Stimulated activated CD8-positive, alpha-beta memory T cell treated with anti-CD3 and anti-CD28 coated beads, Interleukin-15, amount 100 ng/mL, for 1 hour (primary cell): ENCODE data around the gene UGT1A4.

Experiments used
- DNase-seq: peaks from one replicate; pipeline ENCODE4 v3.0.0-alpha.2; 2020; ENCODE audit warnings: low read depth

The UGT1A4 gene

GRCh38 chr2:233718552-233718951 is at the start of gene UGT1A4:
TSS of gene UGT1A4 (plus strand) at chr2:233718736. CDS start at chr2:233718821, 85 bp downstream.
- DNase-seq, result no peak

DNA sequence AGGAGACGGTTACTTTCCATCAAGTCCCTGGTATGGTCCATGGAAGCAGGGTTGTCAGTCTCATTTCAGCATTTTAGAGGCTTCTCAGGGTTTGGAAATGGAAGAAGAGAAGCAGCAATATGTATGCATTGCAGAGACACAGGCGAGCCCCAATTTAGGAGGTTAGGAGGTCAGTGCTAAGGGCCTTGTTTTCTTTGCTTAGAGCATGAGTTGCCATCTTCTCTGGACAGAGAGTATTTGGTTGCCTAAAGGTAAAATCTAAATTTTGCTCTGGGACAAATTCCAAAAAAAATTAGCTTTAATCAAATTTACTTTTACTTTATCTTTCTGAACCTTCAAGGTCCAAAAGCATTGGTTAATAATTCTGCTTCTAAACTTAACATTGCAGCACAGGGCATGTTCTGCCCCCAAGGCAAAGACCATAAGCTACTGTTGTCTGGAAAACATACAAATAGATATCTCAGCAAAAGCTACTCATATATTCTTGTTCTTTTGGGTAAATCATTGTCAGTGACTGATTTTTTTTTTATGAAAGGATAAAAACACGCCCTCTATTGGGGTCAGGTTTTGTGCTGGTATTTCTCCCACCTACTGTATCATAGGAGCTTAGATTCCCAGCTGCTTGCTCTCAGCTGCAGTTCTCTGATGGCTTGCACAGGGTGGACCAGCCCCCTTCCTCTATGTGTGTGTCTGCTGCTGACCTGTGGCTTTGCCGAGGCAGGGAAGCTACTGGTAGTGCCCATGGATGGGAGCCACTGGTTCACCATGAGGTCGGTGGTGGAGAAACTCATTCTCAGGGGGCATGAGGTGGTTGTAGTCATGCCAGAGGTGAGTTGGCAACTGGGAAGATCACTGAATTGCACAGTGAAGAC is 47.0 kb upstream of the UGT1A4 start, which contains the start of gene UGT1A9:
TSS of gene UGT1A9 (plus strand) at position 609 of the 872 bp plus-strand sequence. CDS start at position 646, 37 bp downstream.
- no peak for DNase-seq

GRCh38 chr2:233672886-233673285 is 45.6 kb upstream of the UGT1A4 start:
- no peak for DNase-seq

- DNase-seq, result no peak
Measured at GRCh38 chr2:233673896-233674295, 44.6 kb upstream of the UGT1A4 start.

- no peak for DNase-seq
Measured at GRCh38 chr2:233674314-233674713, 44.2 kb upstream of the UGT1A4 start.

DNA sequence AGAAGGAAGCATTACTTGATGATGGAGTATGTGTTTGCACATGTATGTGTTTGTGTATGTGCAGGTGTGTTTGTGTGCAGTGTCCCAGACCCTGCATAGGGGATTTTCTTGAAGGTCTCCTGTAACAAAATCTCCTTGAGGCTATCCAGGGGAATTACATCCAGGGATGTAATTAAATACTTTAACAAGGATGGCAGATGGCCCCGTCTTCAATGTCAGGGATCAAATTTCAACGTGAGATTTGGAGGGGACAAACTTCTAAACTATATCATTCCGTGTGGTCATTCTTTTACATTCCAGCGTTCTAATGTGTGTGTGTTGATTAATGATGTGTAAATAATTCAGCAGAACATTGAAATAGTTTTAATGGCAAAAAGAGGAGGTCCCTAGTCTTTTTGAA is 43.5 kb upstream of the UGT1A4 start:
- DNase-seq, result no peak

DNA sequence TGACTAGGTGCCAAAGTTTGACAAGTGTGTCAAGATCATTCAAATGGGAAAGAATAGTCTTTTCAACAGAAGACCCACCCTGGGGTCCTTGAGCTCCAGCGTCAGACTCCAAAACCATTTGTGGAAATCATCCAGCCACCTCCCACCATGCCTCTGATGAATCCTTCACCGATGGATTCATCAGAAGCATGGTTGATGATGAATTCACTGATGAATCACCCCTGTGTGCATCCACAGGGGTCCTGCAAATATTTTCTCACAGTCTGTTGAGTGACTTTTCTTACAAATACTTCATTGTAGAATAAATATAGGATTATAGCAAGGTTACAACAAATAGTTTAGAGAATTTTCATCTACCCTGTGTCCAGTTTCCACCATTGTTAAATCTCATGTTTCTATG is 42.5 kb upstream of the UGT1A4 start:
- DNase-seq, result no peak

DNA sequence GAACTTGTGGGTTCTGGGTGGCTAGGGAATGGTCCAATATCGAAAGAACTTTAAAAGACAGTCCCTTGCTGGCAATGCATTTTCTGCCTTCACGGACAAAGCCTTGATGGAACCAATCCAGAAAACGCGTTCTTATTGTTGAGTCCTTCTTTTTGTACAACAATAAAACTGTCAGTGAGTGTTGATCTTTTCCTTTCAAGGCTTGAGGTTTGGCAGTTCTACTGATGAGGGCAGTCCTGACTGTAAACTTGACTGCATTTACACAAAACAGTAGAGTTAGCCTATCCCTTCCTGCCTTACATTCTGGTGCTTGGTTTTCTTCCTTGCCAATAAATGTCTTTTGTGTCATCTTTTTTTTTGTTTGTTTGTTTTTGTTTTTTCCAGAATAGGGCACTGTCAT is 39.3 kb upstream of the UGT1A4 start:
- DNase-seq, result no peak

DNA sequence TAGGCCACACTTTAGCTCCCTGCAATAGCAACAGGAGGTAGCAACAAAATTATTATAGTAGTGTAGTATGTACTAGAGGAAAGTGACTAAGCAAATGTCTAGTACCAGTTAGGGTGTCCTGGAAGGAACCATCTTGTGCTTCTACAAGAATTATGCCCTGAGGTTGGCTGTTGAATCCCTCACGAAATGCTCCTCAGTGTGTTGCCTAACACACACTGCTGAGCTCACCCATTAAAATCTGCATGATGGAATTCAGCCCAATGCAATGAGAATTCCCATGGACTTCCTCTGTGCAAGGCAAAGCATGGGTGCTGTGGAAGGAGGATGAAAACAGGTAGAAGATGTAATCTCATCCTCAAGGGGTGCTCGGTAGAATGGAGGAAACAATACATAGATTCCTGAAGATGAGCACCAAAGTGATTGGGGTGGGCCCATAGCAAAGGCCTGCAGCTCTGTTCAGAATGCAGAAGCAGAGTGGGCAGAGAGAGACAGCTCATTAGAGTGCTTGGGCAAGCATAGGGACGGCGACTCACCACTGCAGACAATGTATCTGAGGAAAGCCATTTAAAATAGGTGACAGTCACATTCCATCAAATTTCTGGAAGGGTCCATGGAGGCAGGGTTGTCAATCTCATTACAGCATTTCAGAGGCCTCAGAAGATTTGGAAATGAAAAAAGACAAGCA is 38.0 kb upstream of the UGT1A4 start:
- DNase-seq, result no peak

- no peak for DNase-seq
Measured at GRCh38 chr2:233681521-233682099, 36.9 kb upstream of the UGT1A4 start, which contains the start of gene UGT1A7. TSS of gene UGT1A7 (plus strand) at chr2:233681901. CDS start at chr2:233681938, 37 bp downstream.

GRCh38 chr2:233684640-233685039 is 33.9 kb upstream of the UGT1A4 start:
- DNase-seq, result no peak

DNA sequence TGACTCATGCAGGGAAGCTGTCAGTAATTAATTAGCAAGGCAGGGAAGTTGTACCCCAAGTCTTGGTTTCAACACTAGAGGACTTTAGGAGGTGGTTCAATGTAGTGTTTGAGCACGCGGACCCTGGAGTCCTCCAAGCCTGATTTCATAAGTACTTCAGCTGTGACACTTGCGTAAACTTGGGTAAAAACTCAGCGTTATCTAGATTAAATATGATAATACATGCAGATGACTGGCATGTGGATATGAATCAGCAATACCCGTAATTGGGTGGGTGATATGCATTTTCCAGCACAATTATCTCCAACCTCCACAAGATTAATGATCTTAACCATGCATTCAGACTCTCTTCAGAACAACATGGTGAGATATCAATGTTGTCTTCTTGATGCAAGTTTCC is 31.6 kb upstream of the UGT1A4 start:
- DNase-seq, result no peak

DNA sequence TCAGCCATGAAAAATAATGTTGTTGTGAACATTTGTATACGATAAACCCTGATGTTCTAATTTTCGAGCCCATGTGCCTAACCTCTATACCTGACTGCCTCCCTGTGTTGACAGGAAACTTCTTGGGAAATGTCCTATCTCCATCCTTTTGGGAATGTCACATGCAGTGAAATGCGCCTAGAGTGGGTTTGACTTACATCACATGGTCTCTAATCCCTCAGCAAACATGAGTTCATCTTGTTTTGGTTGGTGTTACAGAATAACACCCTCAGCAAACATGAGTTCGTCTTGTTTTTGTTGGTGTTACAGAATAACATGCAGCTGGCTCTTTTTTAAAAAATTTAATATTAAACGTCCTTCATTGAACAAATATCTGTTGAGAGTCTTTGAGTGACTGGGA is 30.2 kb upstream of the UGT1A4 start:
- DNase-seq, result no peak

- no peak for DNase-seq
Measured at GRCh38 chr2:233689031-233689430, 29.5 kb upstream of the UGT1A4 start.

DNA sequence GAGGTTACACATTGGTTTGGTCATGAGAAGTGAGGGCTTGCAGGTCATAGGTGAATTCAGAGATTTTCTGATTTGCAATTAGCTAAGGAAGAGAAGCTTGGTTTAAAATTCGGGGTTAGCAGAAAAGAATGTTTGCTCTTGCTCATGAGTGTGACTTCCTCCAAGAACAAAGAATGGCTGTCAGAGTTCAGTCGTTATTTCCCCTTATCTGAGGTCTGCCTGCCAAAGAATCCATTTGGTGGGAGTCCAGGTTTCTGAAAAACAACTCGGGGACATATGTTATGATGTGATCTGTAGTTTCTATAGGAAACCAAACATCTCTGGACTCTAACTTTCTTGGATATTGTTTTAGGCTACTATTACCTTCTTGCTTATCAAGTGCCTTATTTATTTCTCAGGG is 29.0 kb upstream of the UGT1A4 start:
- DNase-seq, result no peak

DNA sequence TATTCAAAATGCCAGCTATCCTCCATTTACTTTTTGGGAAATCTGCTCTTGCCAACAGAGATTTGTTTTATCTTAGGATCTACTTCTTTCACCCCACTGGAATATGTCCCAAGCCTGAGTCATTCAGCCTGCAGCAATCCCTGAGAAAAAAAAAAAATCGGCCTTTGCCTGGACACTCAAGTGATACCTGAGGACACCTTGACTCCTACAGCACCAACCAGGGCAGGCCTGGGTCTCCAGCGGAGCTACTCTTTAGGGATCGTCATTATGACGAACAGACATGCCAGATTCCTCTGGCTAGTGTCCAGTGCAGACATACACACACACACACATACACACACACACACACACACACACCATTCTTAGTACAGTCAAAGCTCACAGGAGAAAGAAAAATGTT is 28.1 kb upstream of the UGT1A4 start:
- no peak for DNase-seq

GRCh38 chr2:233691443-233692433 is 26.8 kb upstream of the UGT1A4 start:
- no peak for DNase-seq

DNA sequence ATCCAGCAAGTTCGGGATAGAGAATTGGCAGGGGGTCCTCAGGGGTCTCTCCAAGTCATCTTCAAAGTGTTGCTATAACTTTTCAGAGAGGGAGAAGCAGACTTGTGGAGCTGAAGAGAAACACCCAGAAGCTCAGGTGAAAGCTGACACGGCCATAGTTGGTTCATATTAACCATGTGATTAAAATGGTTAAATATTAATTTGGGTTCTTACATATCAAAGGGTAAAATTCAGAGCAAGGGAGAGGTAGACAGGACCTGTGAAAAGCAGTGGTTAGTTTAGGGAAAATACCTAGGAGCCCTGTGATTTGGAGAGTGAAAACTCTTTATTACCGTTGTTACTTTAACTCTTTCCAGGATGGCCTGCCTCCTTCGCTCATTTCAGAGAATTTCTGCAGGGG is 25.9 kb upstream of the UGT1A4 start, which contains the start of gene UGT1A6:
TSS of gene UGT1A6 (plus strand) at position 243 of the 400 bp plus-strand sequence. CDS start at position 358, 115 bp downstream.
- DNase-seq, result no peak

- DNase-seq, result no peak
Measured at GRCh38 chr2:233693963-233694362, 24.6 kb upstream of the UGT1A4 start.

DNA sequence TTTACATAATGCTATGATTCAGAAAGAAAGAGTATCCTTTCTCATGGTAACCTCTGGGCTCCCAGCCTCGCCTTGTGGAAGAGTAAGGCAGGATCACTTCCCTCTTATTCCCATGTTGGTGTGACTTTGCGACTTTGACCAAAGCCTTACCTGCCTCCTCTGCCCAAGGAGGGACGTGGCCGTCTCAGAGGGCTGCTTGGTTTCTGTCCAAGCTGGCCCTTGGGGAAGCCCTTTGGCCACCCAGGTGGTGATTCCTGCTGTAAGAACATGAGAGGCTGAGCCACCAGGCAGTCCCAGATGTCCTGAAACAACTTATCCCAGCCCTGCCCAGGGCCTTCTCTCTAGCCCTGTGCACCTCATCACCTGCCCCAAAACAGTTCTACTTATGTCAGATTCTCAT is 19.8 kb upstream of the UGT1A4 start:
- no peak for DNase-seq

DNA sequence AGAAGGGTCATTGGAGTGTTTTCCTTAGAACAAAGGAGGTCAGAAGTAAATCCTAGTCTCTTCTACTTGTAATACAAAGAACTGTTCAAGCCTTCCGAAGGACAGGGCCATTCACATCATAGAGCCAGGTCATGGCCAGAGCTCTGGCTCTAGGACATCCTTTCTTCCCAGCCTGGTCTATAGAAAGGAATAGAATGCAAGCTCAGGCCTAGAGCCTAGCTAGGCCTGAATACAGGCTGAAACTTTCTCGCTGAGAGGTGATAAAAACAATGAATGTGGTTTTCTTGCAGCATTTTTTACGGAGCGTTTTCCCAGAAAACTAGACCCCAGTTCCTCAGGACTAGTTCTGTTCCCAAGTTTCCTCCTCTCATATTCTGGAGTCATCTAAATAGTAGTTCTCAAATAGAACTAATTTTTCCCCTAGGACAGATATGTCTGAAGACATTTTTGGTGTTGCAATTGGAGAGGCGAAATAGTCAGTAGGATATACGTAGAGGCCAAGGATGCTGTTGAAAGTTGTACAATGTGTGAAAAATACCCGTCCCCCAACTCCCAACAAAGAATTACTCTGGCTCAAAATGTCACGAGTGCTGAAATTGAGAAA is 19.0 kb upstream of the UGT1A4 start:
- DNase-seq, result no peak
